ENCODE results near the gene PITPNC1. TPM values are rescaled to one million over a fixed set of nuclear protein-coding genes. Genes with fewer than 3 reads are reported as not detected.
A peak's percentile ranks its signal among the peaks of the same experiment; 100 is the strongest.

PITPNC1 gene
- total and polyA plus RNA-seq, 2 of the 13 experiments (the other 11 are each of a cell fraction or from before 2014, with no cell fraction given) = 4.1 to 5.7 TPM

DNA sequence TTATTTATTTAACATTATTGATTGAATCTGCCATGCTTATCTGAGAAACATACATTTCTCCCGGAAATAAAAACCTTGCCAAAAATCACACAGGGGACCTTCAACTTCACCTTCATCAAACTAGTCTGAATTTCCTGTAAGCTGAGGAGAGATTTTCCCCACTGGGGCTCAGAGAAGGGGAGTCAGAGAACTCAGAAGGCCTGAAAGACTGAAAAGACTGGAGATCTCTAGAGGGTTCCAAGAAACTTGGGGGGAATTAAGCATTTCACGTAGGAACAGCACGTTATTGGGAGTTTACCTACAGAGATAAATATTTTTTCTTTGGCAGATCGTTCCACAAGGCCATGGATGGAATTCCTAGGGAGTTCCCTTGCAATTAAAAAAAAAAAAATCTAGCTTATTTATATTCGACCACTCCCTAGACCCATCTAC, 340.1 kb downstream of the PITPNC1 start (continued):
- TF ChIP-seq, protein P1, sequence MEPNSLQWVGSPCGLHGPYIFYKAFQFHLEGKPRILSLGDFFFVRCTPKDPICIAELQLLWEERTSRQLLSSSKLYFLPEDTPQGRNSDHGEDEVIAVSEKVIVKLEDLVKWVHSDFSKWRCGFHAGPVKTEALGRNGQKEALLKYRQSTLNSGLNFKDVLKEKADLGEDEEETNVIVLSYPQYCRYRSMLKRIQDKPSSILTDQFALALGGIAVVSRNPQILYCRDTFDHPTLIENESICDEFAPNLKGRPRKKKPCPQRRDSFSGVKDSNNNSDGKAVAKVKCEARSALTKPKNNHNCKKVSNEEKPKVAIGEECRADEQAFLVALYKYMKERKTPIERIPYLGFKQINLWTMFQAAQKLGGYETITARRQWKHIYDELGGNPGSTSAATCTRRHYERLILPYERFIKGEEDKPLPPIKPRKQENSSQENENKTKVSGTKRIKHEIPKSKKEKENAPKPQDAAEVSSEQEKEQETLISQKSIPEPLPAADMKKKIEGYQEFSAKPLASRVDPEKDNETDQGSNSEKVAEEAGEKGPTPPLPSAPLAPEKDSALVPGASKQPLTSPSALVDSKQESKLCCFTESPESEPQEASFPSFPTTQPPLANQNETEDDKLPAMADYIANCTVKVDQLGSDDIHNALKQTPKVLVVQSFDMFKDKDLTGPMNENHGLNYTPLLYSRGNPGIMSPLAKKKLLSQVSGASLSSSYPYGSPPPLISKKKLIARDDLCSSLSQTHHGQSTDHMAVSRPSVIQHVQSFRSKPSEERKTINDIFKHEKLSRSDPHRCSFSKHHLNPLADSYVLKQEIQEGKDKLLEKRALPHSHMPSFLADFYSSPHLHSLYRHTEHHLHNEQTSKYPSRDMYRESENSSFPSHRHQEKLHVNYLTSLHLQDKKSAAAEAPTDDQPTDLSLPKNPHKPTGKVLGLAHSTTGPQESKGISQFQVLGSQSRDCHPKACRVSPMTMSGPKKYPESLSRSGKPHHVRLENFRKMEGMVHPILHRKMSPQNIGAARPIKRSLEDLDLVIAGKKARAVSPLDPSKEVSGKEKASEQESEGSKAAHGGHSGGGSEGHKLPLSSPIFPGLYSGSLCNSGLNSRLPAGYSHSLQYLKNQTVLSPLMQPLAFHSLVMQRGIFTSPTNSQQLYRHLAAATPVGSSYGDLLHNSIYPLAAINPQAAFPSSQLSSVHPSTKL (CRISPR knock-in tag; IDR thresholded peaks at IDR 0.05) = no peak
- no peak for TF ChIP-seq MATR3 (CRISPR knock-in tag; IDR thresholded peaks at IDR 0.05)
- 0 out of 2 replicates have a peak, but pooled peaks have one; percentile 92 for TF ChIP-seq RORA (CRISPR knock-in tag; IDR thresholded peaks at IDR 0.05)
- TF ChIP-seq, protein P2, sequence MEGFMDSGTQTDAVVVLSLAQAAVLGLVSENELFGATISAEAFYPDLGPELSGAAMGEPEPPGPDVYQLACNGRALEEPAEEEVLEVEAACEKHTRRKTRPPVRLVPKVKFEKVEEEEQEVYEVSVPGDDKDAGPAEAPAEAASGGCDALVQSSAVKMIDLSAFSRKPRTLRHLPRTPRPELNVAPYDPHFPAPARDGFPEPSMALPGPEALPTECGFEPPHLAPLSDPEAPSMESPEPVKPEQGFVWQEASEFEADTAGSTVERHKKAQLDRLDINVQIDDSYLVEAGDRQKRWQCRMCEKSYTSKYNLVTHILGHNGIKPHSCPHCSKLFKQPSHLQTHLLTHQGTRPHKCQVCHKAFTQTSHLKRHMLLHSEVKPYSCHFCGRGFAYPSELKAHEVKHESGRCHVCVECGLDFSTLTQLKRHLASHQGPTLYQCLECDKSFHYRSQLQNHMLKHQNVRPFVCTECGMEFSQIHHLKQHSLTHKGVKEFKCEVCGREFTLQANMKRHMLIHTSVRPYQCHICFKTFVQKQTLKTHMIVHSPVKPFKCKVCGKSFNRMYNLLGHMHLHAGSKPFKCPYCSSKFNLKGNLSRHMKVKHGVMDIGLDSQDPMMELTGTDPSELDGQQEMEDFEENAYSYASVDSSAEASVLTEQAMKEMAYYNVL (CRISPR knock-in tag; IDR thresholded peaks at IDR 0.05; ENCODE audit: borderline replicate concordance) = no peak
- TF ChIP-seq KAT7 (CRISPR knock-in tag; IDR thresholded peaks at IDR 0.05; ENCODE audit: borderline replicate concordance) = no peak
- TF ChIP-seq FOXK1 (CRISPR knock-in tag; IDR thresholded peaks at IDR 0.05; ENCODE audit: borderline replicate concordance, low read depth) = no peak
- TF ChIP-seq ZNF652 (CRISPR knock-in tag; IDR thresholded peaks at IDR 0.05; ENCODE audit: borderline replicate concordance, low read depth) = no peak
- TF ChIP-seq CHD4 (IDR thresholded peaks at IDR 0.05; ENCODE audit: borderline replicate concordance, low read length) = peak; percentile 21; the same call in 1 of the 2 replicates
- no peak for TF ChIP-seq ZNF644 (CRISPR knock-in tag; IDR thresholded peaks at IDR 0.05; ENCODE audit: low read depth)
- TF ChIP-seq NFIC (IDR thresholded peaks at IDR 0.05; ENCODE audit: low read length) = peak; percentile 21; the same call in 1 of the 2 replicates
- peak; percentile 83; the same call in 1 of the 2 replicates for TF ChIP-seq ZNF558 (CRISPR knock-in tag; IDR thresholded peaks at IDR 0.05; ENCODE audit: borderline replicate concordance)
- peak; percentile 27 for TF ChIP-seq HNRNPK (IDR thresholded peaks at IDR 0.05; ENCODE audit: low read depth, low read length, poor library complexity, severe bottlenecking)
- TF ChIP-seq SOX13 (IDR thresholded peaks at IDR 0.05) = 0 out of 2 replicates have a peak, but pooled peaks have one; percentile 51
- TF ChIP-seq SOX13 (CRISPR knock-in tag; conservative IDR thresholded peaks at IDR 0.05 in 1 of 2, IDR thresholded peaks at IDR 0.05 in 1 of 2) = no peak
- no peak for TF ChIP-seq NFKBIZ (CRISPR knock-in tag; IDR thresholded peaks at IDR 0.05)
- TF ChIP-seq, protein P3, sequence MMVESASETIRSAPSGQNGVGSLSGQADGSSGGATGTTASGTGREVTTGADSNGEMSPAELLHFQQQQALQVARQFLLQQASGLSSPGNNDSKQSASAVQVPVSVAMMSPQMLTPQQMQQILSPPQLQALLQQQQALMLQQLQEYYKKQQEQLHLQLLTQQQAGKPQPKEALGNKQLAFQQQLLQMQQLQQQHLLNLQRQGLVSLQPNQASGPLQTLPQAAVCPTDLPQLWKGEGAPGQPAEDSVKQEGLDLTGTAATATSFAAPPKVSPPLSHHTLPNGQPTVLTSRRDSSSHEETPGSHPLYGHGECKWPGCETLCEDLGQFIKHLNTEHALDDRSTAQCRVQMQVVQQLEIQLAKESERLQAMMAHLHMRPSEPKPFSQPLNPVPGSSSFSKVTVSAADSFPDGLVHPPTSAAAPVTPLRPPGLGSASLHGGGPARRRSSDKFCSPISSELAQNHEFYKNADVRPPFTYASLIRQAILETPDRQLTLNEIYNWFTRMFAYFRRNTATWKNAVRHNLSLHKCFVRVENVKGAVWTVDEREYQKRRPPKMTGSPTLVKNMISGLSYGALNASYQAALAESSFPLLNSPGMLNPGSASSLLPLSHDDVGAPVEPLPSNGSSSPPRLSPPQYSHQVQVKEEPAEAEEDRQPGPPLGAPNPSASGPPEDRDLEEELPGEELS (CRISPR knock-in tag; IDR thresholded peaks at IDR 0.05) = no peak
- 0 out of 2 replicates have a peak, but pooled peaks have one; percentile 27 for TF ChIP-seq ZNF615 (CRISPR knock-in tag; IDR thresholded peaks at IDR 0.05; ENCODE audit: borderline replicate concordance)
- no peak for TF ChIP-seq ZNF7 (CRISPR knock-in tag; IDR thresholded peaks at IDR 0.05)
- TF ChIP-seq ZBTB7A (CRISPR knock-in tag; IDR thresholded peaks at IDR 0.05) = no peak
- TF ChIP-seq KLF13 (CRISPR knock-in tag; IDR thresholded peaks at IDR 0.05) = no peak
- no peak for TF ChIP-seq MYNN (CRISPR knock-in tag; IDR thresholded peaks at IDR 0.05; ENCODE audit: low read depth)
- TF ChIP-seq ZNF382 (CRISPR knock-in tag; IDR thresholded peaks at IDR 0.05; ENCODE audit: borderline replicate concordance) = no peak
- no peak for TF ChIP-seq SP1 (IDR thresholded peaks at IDR 0.05)
- TF ChIP-seq SP1 (CRISPR knock-in tag; IDR thresholded peaks at IDR 0.05) = no peak
